Measurements from ENCODE around the gene RPRD1B. TPM values are rescaled to one million over a fixed set of nuclear protein-coding genes. Genes with fewer than 3 reads are reported as not detected.

RPRD1B gene
- total and polyA plus RNA-seq, 2 of the 13 experiments (the other 11 are each of a cell fraction or from before 2014, with no cell fraction given): 31.1 to 41.5 TPM

GRCh38 chr20:38126932-38127621 is 93.5 kb downstream of the RPRD1B start:
- FAIRE-seq: no peak
- Histone ChIP-seq H3K27ac (ENCODE audit: extremely low read length, insufficient read depth, low read length) (no peak overlapping the region), H3K36me3 (replicated peaks in 1 of 2; ENCODE audit: control insufficient read depth in 1 of 2, insufficient read depth in 2 of 2, low read length in 2 of 2) (no peaks in the 10 kb centered on the region), H3K9ac (ENCODE audit: insufficient read depth, low read depth, low read length) (peak overlapping the region; percentile 35; the same call in 1 of the 2 replicates), H2AFZ (ENCODE audit: low read length) (no peak overlapping the region), H3K79me2 (ENCODE audit: insufficient read depth, low read length) (no peaks in the 10 kb centered on the region), H4K20me1 (ENCODE audit: insufficient read depth, low read length) (no peaks in the 10 kb centered on the region), H3K4me1 (ENCODE audit: insufficient read depth, low read length) (peaks cover 65% of the 10 kb centered on the region), H3K9me3 (ENCODE audit: low read length) (no peaks in the 10 kb centered on the region), H3K4me2 (ENCODE audit: low read depth, low read length) (peak overlapping the region; percentile 77), H3K4me3 (replicated peaks in 1 of 3; ENCODE audit: insufficient read depth in 1 of 3, low read depth in 2 of 3, low read length in 3 of 3) (no peak overlapping the region), H3K27me3 (ENCODE audit: control insufficient read depth in 1 of 2, insufficient read depth in 2 of 2, low read length in 2 of 2) (no peaks in the 10 kb centered on the region)
- intact Hi-C loops (cut with micrococcal nuclease; ENCODE audit: unreplicated experiment): no loop called here
- WGBS (ENCODE audit: low lambda C conversion rate): 67% methylated on average over 12 of the region's 12 CpGs
- no peak for DNase-seq (ENCODE audit: low spot score)
- ATAC-seq: no peak
- in situ Hi-C loops (cut with HindIII; ENCODE audit: extremely low pct_ligation_motif_present, low pct_unique_long_range_greater_than_20kb): no loop called here
- ChIA-PET CTCF (ENCODE audit: low intra/inter-chr PET ratio, low total read pairs) (interaction anchor here (3.2 kb wide), 1 partner anchor 38 kb away, joined by 20 read pairs; the partner anchor contains the start of gene TGM2), POLR2A (interaction anchor here (0.6 to 2.6 kb wide), 3 partner anchors 16 to 61 kb away, joined by 3 to 50 read pairs (median 4); no protein-coding TSS in a partner anchor)
- no TSS peak for BruUV-seq (replicated peaks)
- TF ChIP-seq ZNF776 (CRISPR knock-in tag; IDR thresholded peaks at IDR 0.05): no peak
- no peak for TF ChIP-seq ZNF678 (CRISPR knock-in tag; IDR thresholded peaks at IDR 0.05)
- TF ChIP-seq ZNF577 (CRISPR knock-in tag; IDR thresholded peaks at IDR 0.05; ENCODE audit: borderline replicate concordance, low read depth): no peak
- TF ChIP-seq, protein P1, sequence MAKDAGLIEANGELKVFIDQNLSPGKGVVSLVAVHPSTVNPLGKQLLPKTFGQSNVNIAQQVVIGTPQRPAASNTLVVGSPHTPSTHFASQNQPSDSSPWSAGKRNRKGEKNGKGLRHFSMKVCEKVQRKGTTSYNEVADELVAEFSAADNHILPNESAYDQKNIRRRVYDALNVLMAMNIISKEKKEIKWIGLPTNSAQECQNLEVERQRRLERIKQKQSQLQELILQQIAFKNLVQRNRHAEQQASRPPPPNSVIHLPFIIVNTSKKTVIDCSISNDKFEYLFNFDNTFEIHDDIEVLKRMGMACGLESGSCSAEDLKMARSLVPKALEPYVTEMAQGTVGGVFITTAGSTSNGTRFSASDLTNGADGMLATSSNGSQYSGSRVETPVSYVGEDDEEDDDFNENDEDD (CRISPR knock-in tag; IDR thresholded peaks at IDR 0.05; ENCODE audit: borderline replicate concordance): no peak
- TF ChIP-seq, protein P2, sequence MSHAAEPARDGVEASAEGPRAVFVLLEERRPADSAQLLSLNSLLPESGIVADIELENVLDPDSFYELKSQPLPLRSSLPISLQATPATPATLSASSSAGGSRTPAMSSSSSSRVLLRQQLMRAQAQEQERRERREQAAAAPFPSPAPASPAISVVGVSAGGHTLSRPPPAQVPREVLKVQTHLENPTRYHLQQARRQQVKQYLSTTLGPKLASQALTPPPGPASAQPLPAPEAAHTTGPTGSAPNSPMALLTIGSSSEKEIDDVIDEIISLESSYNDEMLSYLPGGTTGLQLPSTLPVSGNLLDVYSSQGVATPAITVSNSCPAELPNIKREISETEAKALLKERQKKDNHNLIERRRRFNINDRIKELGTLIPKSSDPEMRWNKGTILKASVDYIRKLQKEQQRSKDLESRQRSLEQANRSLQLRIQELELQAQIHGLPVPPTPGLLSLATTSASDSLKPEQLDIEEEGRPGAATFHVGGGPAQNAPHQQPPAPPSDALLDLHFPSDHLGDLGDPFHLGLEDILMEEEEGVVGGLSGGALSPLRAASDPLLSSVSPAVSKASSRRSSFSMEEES (CRISPR knock-in tag; IDR thresholded peaks at IDR 0.05): no peak
- peak; percentile 65 for TF ChIP-seq FOSL2 (CRISPR knock-in tag; IDR thresholded peaks at IDR 0.05)
- no peak for TF ChIP-seq HOXA7 (CRISPR knock-in tag; IDR thresholded peaks at IDR 0.05)
- TF ChIP-seq ZBTB3 (CRISPR knock-in tag; IDR thresholded peaks at IDR 0.05; ENCODE audit: borderline replicate concordance, low read depth): no peak
- TF ChIP-seq, protein P3, sequence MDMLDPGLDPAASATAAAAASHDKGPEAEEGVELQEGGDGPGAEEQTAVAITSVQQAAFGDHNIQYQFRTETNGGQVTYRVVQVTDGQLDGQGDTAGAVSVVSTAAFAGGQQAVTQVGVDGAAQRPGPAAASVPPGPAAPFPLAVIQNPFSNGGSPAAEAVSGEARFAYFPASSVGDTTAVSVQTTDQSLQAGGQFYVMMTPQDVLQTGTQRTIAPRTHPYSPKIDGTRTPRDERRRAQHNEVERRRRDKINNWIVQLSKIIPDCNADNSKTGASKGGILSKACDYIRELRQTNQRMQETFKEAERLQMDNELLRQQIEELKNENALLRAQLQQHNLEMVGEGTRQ (IDR thresholded peaks at IDR 0.05; ENCODE audit: low read depth, low read length): no peak
- TF ChIP-seq, protein P3 (CRISPR knock-in tag; IDR thresholded peaks at IDR 0.05; ENCODE audit: borderline replicate concordance): no peak
- TF ChIP-seq SMAD1 (CRISPR knock-in tag; IDR thresholded peaks at IDR 0.05; ENCODE audit: borderline replicate concordance, low read depth): no peak
- TF ChIP-seq XBP1 (CRISPR knock-in tag; IDR thresholded peaks at IDR 0.05): no peak
- TF ChIP-seq HOXD1 (CRISPR knock-in tag; IDR thresholded peaks at IDR 0.05): no peak
- TF ChIP-seq HMG20A (CRISPR knock-in tag; IDR thresholded peaks at IDR 0.05; ENCODE audit: borderline replicate concordance): peak; percentile 8; the same call in 1 of the 2 replicates
- no peak for TF ChIP-seq SATB2 (CRISPR knock-in tag; IDR thresholded peaks at IDR 0.05)
- TF ChIP-seq NONO (IDR thresholded peaks at IDR 0.05): no peak
- TF ChIP-seq NONO (CRISPR knock-in tag; conservative IDR thresholded peaks at IDR 0.05): no peak
- TF ChIP-seq ZNF607 (CRISPR knock-in tag; IDR thresholded peaks at IDR 0.05; ENCODE audit: borderline replicate concordance): 0 out of 2 replicates have a peak, but pooled peaks have one; percentile 34
- no peak for TF ChIP-seq TP53 (CRISPR knock-in tag; conservative IDR thresholded peaks at IDR 0.05)
- TF ChIP-seq ZNF33B (CRISPR knock-in tag; IDR thresholded peaks at IDR 0.05): no peak
- TF ChIP-seq ZNF768 (CRISPR knock-in tag; IDR thresholded peaks at IDR 0.05): no peak
- no peak for TF ChIP-seq ZNF883 (CRISPR knock-in tag; IDR thresholded peaks at IDR 0.05; ENCODE audit: not compliant biosample characterization)
